ENCODE results near the gene CAMLG. TPM values are rescaled to one million over a fixed set of nuclear protein-coding genes. Genes with fewer than 3 reads are reported as not detected.
"Not testable (repeated sequence)": the region's sequence is repeated elsewhere in the genome, so short reads cannot be mapped to it uniquely, and the experiment has no call there.

CAMLG gene
- total and polyA plus RNA-seq, 4 donors = 17.1 to 48.2 (median 23.9) TPM

GRCh38 chr5:134708301-134708700, 30.0 kb upstream of the CAMLG start:
- DNase-seq (no peak), ATAC-seq (ENCODE audit: insufficient read depth, low FRiP score) (no peak)
- no peak for TF ChIP-seq CTCF (IDR thresholded peaks at IDR 0.05; ENCODE audit: control extremely low read depth, extremely low read depth)
- H3K27me3 ChIP-seq (ENCODE audit: control insufficient read depth in 3 of 3, insufficient read depth in 3 of 3, low read length in 2 of 3) = no peaks in the 10 kb centered on the region
- H3K27ac ChIP-seq (ENCODE audit: low read depth in 1 of 2, low read length in 1 of 2) = no peak overlapping the region
- H3K9me3 ChIP-seq (ENCODE audit: control insufficient read depth in 4 of 4, insufficient read depth in 3 of 4, low read length in 3 of 4) = no peaks in the 10 kb centered on the region
- H3K4me3 ChIP-seq = no peak overlapping the region
- WGBS, 2 donors = 82 to 88% methylated on average over 1 of the region's 1 CpG
- no peak overlapping the region for H3K9ac ChIP-seq (ENCODE audit: insufficient read depth in 1 of 2, low read length in 2 of 2)
- no peaks in the 10 kb centered on the region for H3K4me1 ChIP-seq (ENCODE audit: control insufficient read depth in 5 of 5, insufficient read depth in 5 of 5, low read length in 5 of 5)
- peaks cover 13 to 37% (median 27%) of the 10 kb centered on the region in 4 donors for H3K36me3 ChIP-seq (ENCODE audit: control insufficient read depth in 4 of 4, insufficient read depth in 4 of 4, low read length in 4 of 4)

- WGBS, 2 donors = 96 to 97% methylated on average over 5 of the region's 5 CpGs
- DNase-seq = no peak
- H3K27ac ChIP-seq (ENCODE audit: low read depth in 1 of 2, low read length in 1 of 2) = peak overlapping the region in 1 of 2 donors; percentile 31
- no peaks in the 10 kb centered on the region for H3K27me3 ChIP-seq (ENCODE audit: control insufficient read depth in 3 of 3, insufficient read depth in 3 of 3, low read length in 2 of 3)
- no peaks in the 10 kb centered on the region for H3K4me1 ChIP-seq (ENCODE audit: control insufficient read depth in 5 of 5, insufficient read depth in 5 of 5, low read length in 5 of 5)
- no peak for ATAC-seq (ENCODE audit: insufficient read depth, low FRiP score)
- no peak for TF ChIP-seq CTCF (IDR thresholded peaks at IDR 0.05; ENCODE audit: control extremely low read depth, extremely low read depth)
- no peaks in the 10 kb centered on the region for H3K9me3 ChIP-seq (ENCODE audit: control insufficient read depth in 4 of 4, insufficient read depth in 3 of 4, low read length in 3 of 4)
- no peak overlapping the region for H3K4me3 ChIP-seq
- H3K9ac ChIP-seq (ENCODE audit: insufficient read depth in 1 of 2, low read length in 2 of 2) = no peak overlapping the region
- peaks cover 9 to 34% (median 20%) of the 10 kb centered on the region in 4 donors for H3K36me3 ChIP-seq (ENCODE audit: control insufficient read depth in 4 of 4, insufficient read depth in 4 of 4, low read length in 4 of 4)
These were observed 24.2 kb upstream of the CAMLG start for GRCh38 chr5:134714120-134714519.

- no peak for TF ChIP-seq CTCF (IDR thresholded peaks at IDR 0.05; ENCODE audit: control extremely low read depth, extremely low read depth)
- 96 to 99% methylated on average over 3 of the region's 3 CpGs for WGBS, 2 donors
- H3K4me1 ChIP-seq (ENCODE audit: control insufficient read depth in 5 of 5, insufficient read depth in 5 of 5, low read length in 5 of 5) = no peaks in the 10 kb centered on the region
- ATAC-seq (ENCODE audit: insufficient read depth, low FRiP score) (no peak), DNase-seq (no peak)
- no peak overlapping the region for H3K27ac ChIP-seq (ENCODE audit: low read depth in 1 of 2, low read length in 1 of 2)
- H3K27me3 ChIP-seq (ENCODE audit: control insufficient read depth in 3 of 3, insufficient read depth in 3 of 3, low read length in 2 of 3) = no peaks in the 10 kb centered on the region
- H3K4me3 ChIP-seq = no peak overlapping the region
- H3K9ac ChIP-seq (ENCODE audit: insufficient read depth in 1 of 2, low read length in 2 of 2) = no peak overlapping the region
- H3K9me3 ChIP-seq (ENCODE audit: control insufficient read depth in 4 of 4, insufficient read depth in 3 of 4, low read length in 3 of 4) = no peaks in the 10 kb centered on the region
- peaks cover 5 to 37% (median 20%) of the 10 kb centered on the region in 4 donors for H3K36me3 ChIP-seq (ENCODE audit: control insufficient read depth in 4 of 4, insufficient read depth in 4 of 4, low read length in 4 of 4)
These were observed 23.8 kb upstream of the CAMLG start for GRCh38 chr5:134714541-134714940.

- ATAC-seq (ENCODE audit: insufficient read depth, low FRiP score); DNase-seq; H3K27me3 ChIP-seq (ENCODE audit: control insufficient read depth in 3 of 3, insufficient read depth in 3 of 3, low read length in 2 of 3); H3K4me1 ChIP-seq (ENCODE audit: control insufficient read depth in 5 of 5, insufficient read depth in 5 of 5, low read length in 5 of 5); H3K27ac ChIP-seq (ENCODE audit: low read depth in 1 of 2, low read length in 1 of 2); H3K4me3 ChIP-seq; H3K9ac ChIP-seq (ENCODE audit: insufficient read depth in 1 of 2, low read length in 2 of 2); H3K9me3 ChIP-seq (ENCODE audit: control insufficient read depth in 4 of 4, insufficient read depth in 3 of 4, low read length in 3 of 4): not testable (repeated sequence)
- WGBS, 2 donors = 94 to 97% methylated on average over 4 of the region's 4 CpGs
- H3K36me3 ChIP-seq (ENCODE audit: control insufficient read depth in 4 of 4, insufficient read depth in 4 of 4, low read length in 4 of 4) = peaks cover 5 to 36% (median 21%) of the 10 kb centered on the region in 4 donors
These were observed 22.9 kb upstream of the CAMLG start for GRCh38 chr5:134715466-134715865.

Measured in lung (tissue), 12 donors.